GM21360 (cell line): ENCODE data around the gene INTS11.

Source experiments
- ATAC-seq: cut with Tn5 transposase; IDR thresholded peaks from one replicate; pipeline ENCODE4 v1.9.1; 2021; ENCODE audit warnings: mild to moderate bottlenecking, moderate library complexity; ENCODE audit not compliant: unreplicated experiment

INTS11 gene

GRCh38 chr1:1314678-1315335, 9.7 kb downstream of the INTS11 start:
- no peak for ATAC-seq

GRCh38 chr1:1314237-1314586, 10.2 kb downstream of the INTS11 start:
- ATAC-seq, result no peak

DNA sequence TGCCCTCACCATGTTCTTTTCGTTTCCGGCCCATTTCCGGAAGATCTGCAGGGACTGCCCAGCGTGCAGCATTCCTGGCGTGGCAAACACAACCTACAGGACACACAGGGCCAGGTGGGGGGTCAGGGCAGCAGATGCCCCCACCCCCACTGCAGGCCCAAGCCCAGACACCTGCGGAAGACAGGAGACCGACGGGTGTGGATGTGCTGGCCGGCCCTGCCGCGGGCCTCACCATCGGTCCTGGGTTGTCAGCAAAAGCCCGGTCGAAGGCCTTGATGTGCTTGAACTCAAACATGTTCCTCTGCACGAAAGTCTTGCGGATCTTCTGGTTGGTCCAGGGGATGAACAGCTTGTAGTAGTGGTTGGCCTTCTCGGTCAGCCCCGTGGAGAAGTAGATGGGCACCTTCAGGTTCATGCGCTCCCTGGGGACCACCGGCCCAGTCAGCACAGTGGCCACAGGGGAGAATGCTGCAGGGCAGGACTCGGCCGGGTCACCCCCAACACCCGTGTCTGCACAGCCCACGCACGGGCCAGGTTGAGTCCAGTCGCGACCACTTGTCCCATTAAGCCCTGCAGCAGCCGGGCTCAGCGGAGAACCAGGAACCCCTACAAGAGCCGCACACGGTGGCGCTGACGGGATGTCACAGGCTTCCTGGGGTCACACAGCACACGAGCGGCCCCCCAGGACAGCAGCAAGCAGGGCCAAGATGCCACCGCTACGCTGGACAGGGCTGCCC, 10.8 kb downstream of the INTS11 start:
- no peak for ATAC-seq

DNA sequence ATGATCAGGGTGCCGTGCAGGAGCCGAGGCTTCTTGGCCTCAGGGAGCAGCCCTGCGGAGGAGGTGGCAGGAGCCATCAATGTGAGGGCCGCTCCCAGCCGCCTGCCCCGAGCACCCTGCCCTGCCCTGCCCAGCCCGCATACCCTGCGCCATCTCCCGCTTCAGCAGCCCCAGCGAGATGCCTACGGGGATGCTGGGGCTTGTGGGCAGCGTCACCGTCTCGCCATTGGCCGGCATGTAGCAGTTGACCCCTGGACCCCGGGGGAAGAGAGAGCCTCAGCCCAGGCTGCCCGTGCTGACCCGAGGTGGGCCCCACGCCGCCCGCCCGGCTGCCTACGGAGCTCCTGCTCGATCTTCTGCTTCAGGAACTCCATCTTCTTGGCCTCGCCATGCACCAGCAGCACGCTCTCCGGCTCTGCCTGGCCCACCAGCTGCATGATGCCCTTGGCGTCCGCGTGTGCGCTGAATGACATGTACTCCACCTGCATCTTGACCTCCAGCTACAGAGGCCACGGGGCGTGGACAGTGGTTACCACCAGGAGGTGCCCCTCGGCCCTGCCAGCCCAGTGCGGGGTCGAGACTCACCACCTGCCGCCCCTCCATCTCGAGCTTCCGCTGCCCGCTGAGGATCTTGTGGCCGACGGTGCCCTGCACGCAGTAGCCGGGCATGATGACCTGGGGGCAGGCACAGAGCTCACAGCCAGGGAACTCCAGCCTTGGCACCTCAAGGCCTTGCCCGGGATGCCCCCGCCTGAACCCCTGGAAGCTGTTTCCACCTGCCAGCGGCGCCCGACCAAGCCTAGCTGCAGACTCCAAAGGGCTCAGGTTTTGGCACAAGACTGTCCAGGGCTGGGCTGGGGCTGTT, 11.8 kb downstream of the INTS11 start:
- no peak for ATAC-seq

DNA sequence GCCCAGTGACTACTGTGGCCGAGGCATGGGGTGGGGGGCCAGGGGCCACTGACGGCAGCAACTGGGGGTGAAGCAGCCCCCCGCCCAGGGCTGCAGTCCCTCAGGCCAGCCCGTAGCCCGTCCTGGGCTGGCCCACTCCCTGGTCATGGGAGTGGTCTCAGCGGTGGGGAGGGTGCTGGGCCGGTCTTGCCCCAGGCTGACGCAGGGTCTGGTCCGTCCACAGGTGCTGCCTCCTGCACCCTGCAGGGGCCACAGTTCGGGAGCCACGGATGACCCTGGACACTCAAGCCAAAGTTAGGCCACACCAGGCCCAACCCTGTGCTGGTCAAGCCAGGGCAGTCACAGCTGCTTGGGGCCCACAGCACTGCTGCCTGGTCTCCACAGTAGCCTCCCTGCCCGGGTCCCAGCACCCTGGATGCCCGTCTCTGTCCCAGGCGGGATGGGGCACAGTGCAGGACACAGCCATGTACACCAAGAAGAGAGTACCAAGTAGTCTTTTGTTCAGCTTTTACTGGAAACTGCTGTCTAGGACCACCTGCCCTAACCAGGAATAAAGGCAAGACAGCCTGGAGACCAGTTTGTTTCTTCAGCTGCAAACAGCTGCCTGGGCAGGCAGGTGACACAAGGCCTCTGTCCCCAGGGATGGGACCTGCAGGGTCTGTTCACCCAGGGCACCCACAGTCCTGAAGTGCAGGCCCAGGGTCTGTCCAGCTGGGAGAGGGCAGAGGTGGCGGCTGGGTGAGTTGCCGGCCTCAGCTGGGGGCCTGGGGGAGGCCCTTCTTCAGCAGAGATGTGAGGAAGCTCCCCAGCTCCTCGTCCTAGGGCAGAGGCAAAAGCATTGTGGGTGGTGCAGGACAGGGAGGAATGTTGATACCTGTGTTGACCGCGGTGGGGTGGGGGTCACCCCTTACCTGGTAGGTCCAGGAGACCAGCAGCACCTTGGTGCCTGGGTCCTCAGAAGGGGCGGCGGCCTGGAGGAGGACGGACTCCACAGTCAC, 13.1 kb downstream of the INTS11 start:
- ATAC-seq, result no peak

DNA sequence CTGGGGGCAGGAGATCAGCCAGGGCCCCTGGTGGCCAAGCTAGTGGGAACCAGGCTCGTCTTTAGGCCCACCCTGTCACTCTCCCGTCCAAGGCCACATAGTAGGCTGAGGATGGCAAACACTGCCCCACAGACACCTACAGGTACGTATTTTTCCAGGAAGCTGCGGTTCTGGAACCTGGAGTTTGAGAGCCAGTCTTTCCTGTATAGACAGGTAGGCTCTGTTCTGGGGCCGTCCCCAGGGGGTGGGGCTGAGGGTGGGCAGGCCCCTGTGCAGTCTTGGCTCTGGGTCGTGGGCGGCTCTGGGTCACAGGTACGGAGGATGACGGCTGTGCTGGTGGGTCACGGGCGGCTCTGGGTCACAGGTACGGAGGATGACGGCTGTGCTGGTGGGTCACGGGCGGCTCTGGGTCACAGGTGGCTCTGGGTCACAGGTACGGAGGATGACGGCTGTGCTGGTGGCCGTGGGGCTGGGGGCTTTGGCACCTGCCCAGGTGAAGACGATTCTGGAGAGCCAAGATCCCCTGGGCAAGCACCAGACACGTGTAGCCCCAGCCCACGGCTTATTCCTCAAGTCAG, 13.9 kb downstream of the INTS11 start:
- ATAC-seq, result no peak

DNA sequence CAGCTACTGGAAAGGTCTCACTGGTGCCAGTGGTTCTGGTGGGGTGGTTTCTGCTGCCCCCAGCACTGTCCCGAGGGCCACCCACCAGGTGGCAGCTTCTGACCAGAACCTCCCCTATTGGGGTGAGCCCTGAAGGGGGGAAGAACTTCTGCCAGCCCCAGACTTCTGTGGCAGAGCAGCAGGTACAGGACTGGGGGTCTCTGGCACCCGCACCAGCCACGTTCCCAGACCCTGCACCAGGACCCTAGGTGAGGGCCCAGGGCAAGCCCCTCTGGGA, 14.4 kb downstream of the INTS11 start:
- no peak for ATAC-seq

DNA sequence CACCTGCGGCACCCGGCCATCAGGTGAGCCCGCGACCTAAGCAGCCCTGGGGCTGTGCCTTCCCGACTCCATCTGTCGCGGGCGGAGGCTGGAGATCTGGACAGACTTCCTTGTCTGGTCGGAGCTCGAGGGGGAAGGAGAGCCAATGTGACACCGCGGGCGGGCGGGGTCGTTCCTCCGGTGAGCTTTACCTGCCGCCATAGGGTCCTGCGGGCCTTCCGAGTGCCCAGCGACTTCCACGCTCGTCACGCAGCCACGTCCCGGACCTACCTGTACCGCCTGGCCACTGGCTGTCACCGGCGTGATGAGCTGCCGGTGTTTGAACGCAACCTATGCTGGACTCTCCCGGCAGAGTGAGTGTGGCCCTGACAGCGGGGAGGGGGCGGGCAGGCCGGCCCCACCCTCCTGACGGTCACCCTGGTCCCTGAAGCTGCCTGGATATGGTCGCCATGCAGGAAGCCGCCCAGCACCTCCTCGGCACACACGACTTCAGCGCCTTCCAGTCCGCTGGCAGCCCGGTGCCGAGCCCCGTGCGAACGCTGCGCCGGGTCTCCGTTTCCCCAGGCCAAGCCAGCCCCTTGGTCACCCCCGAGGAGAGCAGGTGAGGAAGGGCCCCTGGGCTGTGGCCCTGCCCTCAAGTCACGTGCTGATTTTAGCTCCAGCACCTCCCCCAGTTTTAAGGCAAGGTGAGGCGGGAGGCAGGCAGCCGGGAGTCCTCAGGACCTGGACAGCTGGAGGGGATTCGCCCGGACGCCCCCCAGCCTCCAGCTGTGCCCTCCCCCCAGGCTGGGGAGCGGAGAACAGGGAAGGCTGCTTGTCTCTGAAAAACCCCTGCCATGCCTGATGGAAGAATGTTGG, 15.0 kb downstream of the INTS11 start:
- ATAC-seq, result no peak

GRCh38 chr1:1308756-1309250, 15.7 kb downstream of the INTS11 start:
- peak; percentile 0 for ATAC-seq

DNA sequence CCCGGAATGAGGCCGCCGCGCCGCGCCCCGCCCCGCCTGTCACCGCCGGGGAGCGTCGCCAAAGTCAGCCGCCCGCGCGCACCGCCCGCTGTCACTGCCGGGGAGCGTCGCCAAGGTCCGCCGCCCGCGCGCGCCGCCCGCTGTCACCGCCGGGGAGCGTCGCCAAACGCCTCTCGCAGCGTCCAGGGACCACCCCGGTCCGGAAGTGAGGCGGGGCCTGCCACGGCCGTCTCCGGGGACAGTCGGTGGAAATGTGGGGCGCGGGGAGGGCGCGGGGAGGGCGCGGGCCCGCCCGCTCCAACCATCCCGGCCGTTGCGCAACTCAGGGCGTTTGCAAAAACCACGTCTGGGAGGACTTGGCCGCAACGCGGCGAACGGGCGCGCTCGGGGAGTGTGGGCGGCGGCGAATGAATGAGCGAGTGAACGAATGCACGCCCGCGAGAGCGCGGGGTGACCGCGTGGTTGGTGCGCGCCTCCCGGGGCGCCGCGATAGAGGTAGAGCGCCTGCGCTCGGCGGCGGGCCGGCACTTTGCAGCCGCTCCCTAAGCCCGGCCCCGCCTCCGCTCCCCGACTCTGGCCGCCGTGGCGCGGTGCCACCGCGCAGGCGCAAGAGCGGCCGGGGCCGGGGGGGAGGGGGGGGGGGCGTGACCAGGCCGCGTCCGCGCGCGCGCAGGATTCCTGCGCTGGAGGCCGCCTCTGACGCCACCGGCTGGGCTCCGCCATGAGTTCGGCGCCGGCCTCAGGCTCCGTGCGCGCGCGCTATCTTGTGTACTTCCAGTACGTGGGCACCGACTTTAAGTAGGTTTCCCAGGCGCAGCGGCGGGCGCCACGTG, 16.3 kb downstream of the INTS11 start, which contains the start of the genes ACAP3 and PUSL1:
Gene ACAP3, minus strand, starts transcription at position 8 of the 833 bp plus-strand sequence. CDS start 115 bp downstream, outside the sequence.
Gene PUSL1, plus strand, starts transcription at position 675 of the 833 bp plus-strand sequence. Its CDS starts 47 bp downstream, at position 722.
- ATAC-seq, result peak; percentile 46

GRCh38 chr1:1307261-1307922, 17.1 kb downstream of the INTS11 start:
- peak; percentile 6 for ATAC-seq

GRCh38 chr1:1306661-1307260, 17.7 kb downstream of the INTS11 start:
- no peak for ATAC-seq

- ATAC-seq, result no peak
Observed at GRCh38 chr1:1306070-1306660, 18.3 kb downstream of the INTS11 start.

- no peak for ATAC-seq
Observed at GRCh38 chr1:1305300-1306069, 19.0 kb downstream of the INTS11 start.

DNA sequence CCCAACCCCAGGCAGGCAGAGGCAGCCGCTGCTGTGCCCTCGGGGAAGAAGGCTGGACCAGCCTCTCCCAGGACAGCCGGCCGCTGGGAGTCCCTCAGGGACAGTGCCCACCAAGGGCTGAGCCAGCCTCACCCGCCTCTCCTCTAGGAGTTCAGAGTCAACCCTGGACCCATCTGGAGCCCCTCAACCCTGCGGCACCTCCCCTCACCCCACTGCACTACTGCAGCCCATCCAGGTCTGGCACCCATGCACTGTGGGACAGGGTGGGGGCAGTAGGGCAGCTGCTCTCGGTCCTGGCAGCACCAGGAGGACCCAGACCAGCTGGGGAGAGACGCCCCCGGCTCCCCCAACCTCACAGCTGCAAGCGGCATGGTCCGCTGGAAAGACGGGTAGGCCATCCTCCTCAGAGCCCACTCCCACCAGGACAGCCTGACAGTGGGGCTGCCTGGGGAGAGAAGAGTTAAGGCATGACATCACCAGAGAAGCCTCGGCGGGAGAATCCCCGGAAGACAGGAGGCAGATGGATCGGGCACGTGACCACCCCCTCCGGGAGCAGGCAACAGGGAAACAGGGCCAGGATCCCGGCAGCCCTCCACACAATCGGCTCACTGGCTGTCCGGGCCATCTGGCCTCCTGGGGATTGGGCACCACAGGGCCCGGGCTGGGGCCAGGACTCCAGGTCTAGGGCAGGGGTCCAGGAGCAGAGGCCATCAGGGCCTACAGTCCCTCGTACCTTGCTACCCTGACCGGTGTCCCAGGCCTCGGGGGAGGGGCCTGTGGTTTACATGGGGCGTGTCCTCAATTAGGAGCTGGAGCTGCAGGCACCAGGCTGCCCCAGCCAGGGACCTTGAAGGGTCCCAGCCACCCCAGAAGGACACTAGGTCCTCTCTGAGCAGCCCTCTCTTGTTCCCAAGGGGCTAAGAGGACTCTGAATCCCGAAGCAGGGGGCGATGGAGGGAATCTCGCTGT, 19.8 kb downstream of the INTS11 start:
- no peak for ATAC-seq
